Airway epithelial cell (primary cell): ENCODE measurements around the gene MRPS9. TPM values are rescaled to one million over a fixed set of nuclear protein-coding genes. Genes with fewer than 3 reads are reported as not detected.

Experiments
- total RNA-seq: library from RNA; depleted of rRNA; stranded (reverse); fragments of >200 nt; gene quantifications from 2 replicates; pipeline ENCODE4 v1.2.3, GENCODE V29; 2015

Gene MRPS9
- 30.5 and 31.0 TPM in 2 replicates for total RNA-seq

GRCh38 chr2:105037572-105038382 is at the start of gene MRPS9:
TSS of gene MRPS9 (plus strand) at chr2:105038069. CDS start at chr2:105038093, 24 bp downstream.

Other genes starting within 250 kb of the MRPS9 start
- gene POU3F3, start 184.0 kb upstream of the MRPS9 start, total RNA-seq, result not detected in 2 replicates
- gene GPR45, start 203.7 kb downstream of the MRPS9 start, total RNA-seq, result not detected in 2 replicates